Measurements from ENCODE around the gene EMD.

Gene EMD

DNA sequence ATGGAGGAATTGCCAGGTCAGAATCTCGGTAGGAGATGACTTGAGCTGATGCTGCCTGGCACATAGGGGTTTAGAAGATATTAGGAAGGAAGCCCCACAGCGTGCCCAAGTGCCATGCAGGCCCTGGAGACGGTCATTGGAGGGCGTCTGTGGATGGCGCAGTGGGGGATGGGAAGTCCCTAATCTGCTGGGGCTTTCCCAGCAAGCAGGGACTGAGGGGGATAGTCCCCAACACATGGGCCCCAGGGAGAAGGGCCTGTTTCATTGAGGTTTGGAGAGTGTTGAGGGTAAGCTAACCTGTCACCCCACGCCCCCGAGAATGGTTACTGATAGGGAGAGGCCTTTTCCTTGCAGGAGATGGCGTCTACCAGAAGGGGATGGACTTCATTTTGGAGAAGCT, 40.1 kb downstream of the EMD start:
- TF ChIP-seq, protein P1, sequence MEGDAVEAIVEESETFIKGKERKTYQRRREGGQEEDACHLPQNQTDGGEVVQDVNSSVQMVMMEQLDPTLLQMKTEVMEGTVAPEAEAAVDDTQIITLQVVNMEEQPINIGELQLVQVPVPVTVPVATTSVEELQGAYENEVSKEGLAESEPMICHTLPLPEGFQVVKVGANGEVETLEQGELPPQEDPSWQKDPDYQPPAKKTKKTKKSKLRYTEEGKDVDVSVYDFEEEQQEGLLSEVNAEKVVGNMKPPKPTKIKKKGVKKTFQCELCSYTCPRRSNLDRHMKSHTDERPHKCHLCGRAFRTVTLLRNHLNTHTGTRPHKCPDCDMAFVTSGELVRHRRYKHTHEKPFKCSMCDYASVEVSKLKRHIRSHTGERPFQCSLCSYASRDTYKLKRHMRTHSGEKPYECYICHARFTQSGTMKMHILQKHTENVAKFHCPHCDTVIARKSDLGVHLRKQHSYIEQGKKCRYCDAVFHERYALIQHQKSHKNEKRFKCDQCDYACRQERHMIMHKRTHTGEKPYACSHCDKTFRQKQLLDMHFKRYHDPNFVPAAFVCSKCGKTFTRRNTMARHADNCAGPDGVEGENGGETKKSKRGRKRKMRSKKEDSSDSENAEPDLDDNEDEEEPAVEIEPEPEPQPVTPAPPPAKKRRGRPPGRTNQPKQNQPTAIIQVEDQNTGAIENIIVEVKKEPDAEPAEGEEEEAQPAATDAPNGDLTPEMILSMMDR (IDR thresholded peaks at IDR 0.05; ENCODE audit: insufficient read depth, low read length, poor library complexity, severe bottlenecking) = no peak
- no peak for TF ChIP-seq EZH2phosphoT487 (conservative IDR thresholded peaks at IDR 0.05; ENCODE audit: low read length)
- no peak overlapping the region for H3K4me2 ChIP-seq (ENCODE audit: low read depth, low read length, poor library complexity, severe bottlenecking)

DNA sequence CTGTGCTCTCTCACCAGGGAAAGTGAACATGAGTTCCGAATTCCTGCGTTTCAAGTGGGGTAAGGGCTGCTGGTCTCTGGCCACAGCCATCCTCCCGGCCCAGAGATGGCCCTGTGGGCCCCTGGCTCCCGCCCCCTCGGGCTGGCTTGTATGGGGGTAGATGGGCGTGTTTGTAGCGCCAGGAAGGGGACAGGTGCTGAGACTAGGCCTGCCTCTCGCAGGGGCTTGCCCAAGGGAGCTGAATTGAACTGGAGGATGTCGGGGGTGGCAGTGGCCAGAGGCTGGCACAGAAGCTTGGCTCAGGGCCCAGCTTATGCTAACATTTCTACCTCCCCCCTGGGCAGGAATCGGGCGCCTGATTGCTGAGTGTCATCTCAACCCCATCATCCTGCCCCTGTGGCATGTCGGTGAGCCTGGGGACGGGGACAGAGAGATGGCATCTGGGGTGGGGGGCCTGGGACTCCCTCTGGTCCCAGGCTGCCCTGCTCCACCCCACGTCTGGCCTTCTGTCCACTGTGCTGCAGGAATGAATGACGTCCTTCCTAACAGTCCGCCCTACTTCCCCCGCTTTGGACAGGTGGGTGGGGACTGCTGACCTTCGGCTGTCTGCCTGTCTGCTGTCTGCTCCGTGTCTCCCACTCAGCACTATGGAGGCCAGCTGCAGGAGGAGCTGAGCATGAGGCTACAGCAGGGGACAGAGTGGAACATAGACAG, 40.8 kb downstream of the EMD start:
- H3K4me2 ChIP-seq (ENCODE audit: low read depth, low read length, poor library complexity, severe bottlenecking) = no peak overlapping the region
- H3K27me3 ChIP-seq (ENCODE audit: low read length) = no peaks in the 10 kb centered on the region
- no peak overlapping the region for H3K4me3 ChIP-seq (ENCODE audit: insufficient read depth, low read length, poor library complexity, severe bottlenecking)
- H3K36me3 ChIP-seq (ENCODE audit: low read length) = no peaks in the 10 kb centered on the region
- H3K9me2 ChIP-seq (replicated peaks; ENCODE audit: insufficient read depth, low read length) = no peaks in the 10 kb centered on the region
- H3K9me3 ChIP-seq (ENCODE audit: insufficient read depth, low read length) = no peaks in the 10 kb centered on the region
- H4K20me1 ChIP-seq (ENCODE audit: low read depth, low read length) = no peaks in the 10 kb centered on the region
- H3K79me2 ChIP-seq (ENCODE audit: insufficient read depth, low read length) = no peaks in the 10 kb centered on the region
- TF ChIP-seq EZH2phosphoT487 (conservative IDR thresholded peaks at IDR 0.05; ENCODE audit: low read length) = no peak
- TF ChIP-seq, protein P1 (IDR thresholded peaks at IDR 0.05; ENCODE audit: insufficient read depth, low read length, poor library complexity, severe bottlenecking) = no peak
- H2AFZ ChIP-seq (ENCODE audit: low read depth, low read length, severe bottlenecking) = no peak overlapping the region
- no peak overlapping the region for H3K9ac ChIP-seq (ENCODE audit: low read length)
- no peak overlapping the region for H3K27ac ChIP-seq (ENCODE audit: low read depth, low read length)
- no peaks in the 10 kb centered on the region for H3F3A ChIP-seq (ENCODE audit: insufficient read depth)

More for the DNA sequence above, 40.1 kb downstream of the EMD start:
- H4K20me1 ChIP-seq (ENCODE audit: low read depth, low read length) = no peaks in the 10 kb centered on the region
- H3K36me3 ChIP-seq (ENCODE audit: low read length) = no peaks in the 10 kb centered on the region
- H3K27ac ChIP-seq (ENCODE audit: low read depth, low read length) = no peak overlapping the region
- H3K27me3 ChIP-seq (ENCODE audit: low read length) = no peaks in the 10 kb centered on the region
- no peaks in the 10 kb centered on the region for H3K9me2 ChIP-seq (replicated peaks; ENCODE audit: insufficient read depth, low read length)
- H3K79me2 ChIP-seq (ENCODE audit: insufficient read depth, low read length) = no peaks in the 10 kb centered on the region
- no peak overlapping the region for H2AFZ ChIP-seq (ENCODE audit: low read depth, low read length, severe bottlenecking)
- no peaks in the 10 kb centered on the region for H3F3A ChIP-seq (ENCODE audit: insufficient read depth)
- no peak overlapping the region for H3K4me3 ChIP-seq (ENCODE audit: insufficient read depth, low read length, poor library complexity, severe bottlenecking)
- no peak overlapping the region for H3K9ac ChIP-seq (ENCODE audit: low read length)
- no peaks in the 10 kb centered on the region for H3K9me3 ChIP-seq (ENCODE audit: insufficient read depth, low read length)

DNA sequence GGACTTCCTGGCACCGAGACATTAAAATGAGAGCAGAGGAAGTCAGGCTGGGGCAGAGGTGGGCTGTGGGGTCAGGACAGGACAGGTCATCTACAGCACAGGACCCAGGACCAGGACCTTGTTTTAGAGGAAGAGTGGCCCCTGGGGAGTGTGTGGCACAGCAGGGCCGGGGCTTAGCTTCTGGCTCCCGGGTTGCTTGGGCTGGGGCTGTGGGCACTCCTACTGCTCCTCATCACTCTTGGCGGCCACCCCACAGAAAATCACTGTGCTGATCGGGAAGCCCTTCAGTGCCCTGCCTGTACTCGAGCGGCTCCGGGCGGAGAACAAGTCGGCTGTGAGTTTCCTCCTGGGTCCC, 41.3 kb downstream of the EMD start:
- H3K27me3 ChIP-seq (ENCODE audit: low read length) = no peaks in the 10 kb centered on the region

More for the DNA sequence above, 41.3 kb downstream of the EMD start:
- H3K4me2 ChIP-seq (ENCODE audit: low read depth, low read length, poor library complexity, severe bottlenecking) = no peak overlapping the region
- no peak overlapping the region for H3K9ac ChIP-seq (ENCODE audit: low read length)
- H3K79me2 ChIP-seq (ENCODE audit: insufficient read depth, low read length) = no peaks in the 10 kb centered on the region
- no peaks in the 10 kb centered on the region for H4K20me1 ChIP-seq (ENCODE audit: low read depth, low read length)
- no peaks in the 10 kb centered on the region for H3K36me3 ChIP-seq (ENCODE audit: low read length)
- H3F3A ChIP-seq (ENCODE audit: insufficient read depth) = no peaks in the 10 kb centered on the region
- no peak overlapping the region for H2AFZ ChIP-seq (ENCODE audit: low read depth, low read length, severe bottlenecking)
- H3K9me2 ChIP-seq (replicated peaks; ENCODE audit: insufficient read depth, low read length) = no peaks in the 10 kb centered on the region
- no peak overlapping the region for H3K4me3 ChIP-seq (ENCODE audit: insufficient read depth, low read length, poor library complexity, severe bottlenecking)
- H3K27ac ChIP-seq (ENCODE audit: low read depth, low read length) = no peak overlapping the region
- TF ChIP-seq, protein P1 (IDR thresholded peaks at IDR 0.05; ENCODE audit: insufficient read depth, low read length, poor library complexity, severe bottlenecking) = no peak
- no peak for TF ChIP-seq EZH2phosphoT487 (conservative IDR thresholded peaks at IDR 0.05; ENCODE audit: low read length)
- H3K9me3 ChIP-seq (ENCODE audit: insufficient read depth, low read length) = no peaks in the 10 kb centered on the region

Data from SU-DHL-6 (cell line).